GM12873 (cell line): Measurements from ENCODE around the gene CD99L2.

Experiments
- CTCF ChIP-seq: IDR thresholded peaks from 2 replicates; pipeline ENCODE4 v1.5.1; 2012; ENCODE audit warnings: low read depth, mild to moderate bottlenecking, moderate library complexity, low read length, control low read depth; ENCODE audit not compliant: insufficient read depth; ENCODE audit errors: missing control alignments

Gene CD99L2

GRCh38 chrX:150873616-150874015 lies 24.9 kb downstream of the CD99L2 start:
- no peak for TF ChIP-seq CTCF

- no peak for TF ChIP-seq CTCF
Measured at GRCh38 chrX:150872773-150873336, 25.6 kb downstream of the CD99L2 start.

DNA sequence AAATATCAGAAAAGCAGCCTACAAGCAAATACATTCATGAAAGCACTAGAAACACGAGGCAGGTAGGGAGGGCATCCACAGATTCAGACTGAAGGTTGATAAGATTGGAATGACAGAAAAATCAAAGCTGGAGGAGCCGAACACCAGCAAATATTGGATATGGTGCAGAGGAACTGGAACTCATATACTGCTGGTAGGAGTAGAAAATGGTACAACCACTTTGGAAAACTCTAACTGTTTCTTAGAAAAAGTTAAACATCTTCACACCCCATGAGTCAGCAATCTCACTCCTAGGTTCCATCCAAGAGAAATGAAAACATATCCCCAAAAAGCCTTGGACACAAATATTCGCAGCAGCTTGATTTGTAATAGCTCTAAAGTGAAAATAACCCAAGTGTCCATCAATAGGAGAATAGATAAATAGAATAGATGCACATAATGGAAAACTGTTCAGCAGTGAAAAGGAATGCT lies 27.1 kb downstream of the CD99L2 start:
- TF ChIP-seq CTCF, result no peak

- TF ChIP-seq CTCF, result no peak
Measured at GRCh38 chrX:150870487-150871340, 27.8 kb downstream of the CD99L2 start.

DNA sequence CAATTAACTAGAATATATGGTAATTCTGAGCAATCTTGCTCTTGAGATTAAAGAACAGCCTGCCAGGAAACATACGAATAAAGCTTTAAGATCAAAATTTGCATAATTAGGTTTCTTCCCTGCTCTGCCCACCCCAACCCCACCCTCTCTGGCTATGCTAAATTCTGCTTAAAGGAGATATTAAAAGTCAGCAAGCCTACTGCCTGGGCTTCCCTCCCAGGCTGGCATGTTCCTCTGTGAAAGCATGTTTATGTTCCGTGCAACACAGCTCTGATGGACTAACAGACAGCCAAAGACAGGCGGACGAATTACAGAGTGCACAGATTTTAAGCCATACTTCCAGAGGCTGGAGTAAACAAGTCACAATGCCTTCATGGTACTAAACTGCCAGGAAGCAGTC lies 28.4 kb downstream of the CD99L2 start:
- no peak for TF ChIP-seq CTCF

DNA sequence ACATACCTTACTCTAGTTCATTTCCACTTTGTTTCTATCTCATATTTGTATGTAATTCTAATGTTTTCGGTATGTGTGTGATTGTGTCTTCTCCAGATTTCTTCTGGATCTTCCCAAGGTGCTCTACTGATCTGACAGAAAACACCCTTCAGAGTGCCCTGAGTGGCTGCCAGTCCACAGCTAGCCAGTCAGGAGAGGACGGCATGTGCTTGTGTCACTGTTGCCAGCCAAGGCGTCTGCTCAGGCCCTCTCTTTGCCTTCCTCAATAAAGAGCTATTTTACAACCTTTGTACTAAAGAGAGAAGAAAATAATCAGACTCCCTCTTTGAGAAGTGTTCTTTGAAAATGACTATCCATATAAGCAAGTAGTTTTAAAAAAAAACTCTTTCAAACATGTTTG lies 29.0 kb downstream of the CD99L2 start:
- TF ChIP-seq CTCF, result no peak

- no peak for TF ChIP-seq CTCF
Measured at GRCh38 chrX:150868625-150869024, 29.8 kb downstream of the CD99L2 start.
